GOT3 (cell line): ENCODE results near the gene USP5.

Experiments
- DNase-seq: peaks from one replicate; lab custom pipeline; 2025; ENCODE audit warnings: mixed read lengths; lab: John Stamatoyannopoulos, UW

The USP5 gene

GRCh38 chr12:6826125-6826733 is 25.7 kb upstream of the USP5 start:
- DNase-seq = no peak

GRCh38 chr12:6826734-6827436 is 25.1 kb upstream of the USP5 start:
- no peak for DNase-seq

GRCh38 chr12:6827437-6827911 is 24.5 kb upstream of the USP5 start:
- no peak for DNase-seq

- no peak for DNase-seq
Measured at GRCh38 chr12:6827982-6828780, 23.8 kb upstream of the USP5 start, which contains the start of gene P3H3. Gene P3H3, plus strand, starts transcription at chr12:6828407. Its CDS starts 34 bp downstream, at chr12:6828441.

GRCh38 chr12:6828781-6829535 is 23.0 kb upstream of the USP5 start:
- no peak for DNase-seq

- DNase-seq = no peak
Measured at GRCh38 chr12:6829536-6830220, 22.3 kb upstream of the USP5 start.

- no peak for DNase-seq
Measured at GRCh38 chr12:6830286-6830890, 21.6 kb upstream of the USP5 start.

- DNase-seq = no peak
Measured at GRCh38 chr12:6830999-6831398, 21.0 kb upstream of the USP5 start.

GRCh38 chr12:6831450-6831995 is 20.4 kb upstream of the USP5 start:
- DNase-seq = no peak

- DNase-seq = no peak
Measured at GRCh38 chr12:6832125-6832524, 19.8 kb upstream of the USP5 start.

- no peak for DNase-seq
Measured at GRCh38 chr12:6833189-6833890, 18.6 kb upstream of the USP5 start.

- no peak for DNase-seq
Measured at GRCh38 chr12:6834254-6834653, 17.7 kb upstream of the USP5 start.

- DNase-seq = no peak
Measured at GRCh38 chr12:6834873-6835272, 17.1 kb upstream of the USP5 start.

GRCh38 chr12:6836851-6837250 is 15.1 kb upstream of the USP5 start:
- no peak for DNase-seq

GRCh38 chr12:6837370-6838060 is 14.4 kb upstream of the USP5 start:
- no peak for DNase-seq

- no peak for DNase-seq
Measured at GRCh38 chr12:6838854-6839253, 13.1 kb upstream of the USP5 start.

- no peak for DNase-seq
Measured at GRCh38 chr12:6839482-6840201, 12.3 kb upstream of the USP5 start.

GRCh38 chr12:6840330-6840729 is 11.6 kb upstream of the USP5 start:
- DNase-seq = no peak
